HepG2 (cell line): ENCODE results near the gene HECTD1. TPM values are rescaled to one million over a fixed set of nuclear protein-coding genes. Genes with fewer than 3 reads are reported as not detected.

Source experiments
- CHD2 ChIP-seq: IDR thresholded peaks from 2 replicates; pipeline ENCODE4 v1.6.1; 2011; ENCODE audit warnings: low read depth, low read length, improper control_type of control experiment
- GATAD1 ChIP-seq: IDR thresholded peaks from 2 replicates; pipeline ENCODE4 v1.6.1; 2016; ENCODE audit warnings: missing genetic modification reagents, missing compliant biosample characterization
- GLI4 ChIP-seq: sonication (generic); formaldehyde crosslinking; IDR thresholded peaks from 2 replicates; pipeline ENCODE4 v1.5.1; 2020; ENCODE audit warnings: missing genetic modification reagents, mild to moderate bottlenecking, moderate library complexity, borderline replicate concordance
- HMGXB3 ChIP-seq: sonication (generic); formaldehyde crosslinking; IDR thresholded peaks from 2 replicates; pipeline ENCODE4 v1.4.0; 2020; ENCODE audit warnings: missing genetic modification reagents, borderline replicate concordance
- HNF4A ChIP-seq: sonication (generic); formaldehyde crosslinking; IDR thresholded peaks from 2 replicates; pipeline ENCODE4 v1.4.0; 2020; ENCODE audit warnings: missing genetic modification reagents
- ISL2 ChIP-seq: sonication (generic); formaldehyde crosslinking; IDR thresholded peaks from 2 replicates; pipeline ENCODE4 v1.5.0; 2020; ENCODE audit warnings: missing genetic modification reagents
- KDM3A ChIP-seq: IDR thresholded peaks from 2 replicates; pipeline ENCODE4 v1.6.1; 2018; ENCODE audit warnings: low read depth, missing compliant biosample characterization
- MLX ChIP-seq: IDR thresholded peaks from 2 replicates; pipeline ENCODE4 v1.6.1; 2016
- RELA ChIP-seq: sonication (generic); formaldehyde crosslinking; IDR thresholded peaks from 2 replicates; pipeline ENCODE4 v1.4.0; 2020; ENCODE audit warnings: missing genetic modification reagents
- RXRB ChIP-seq: IDR thresholded peaks from 2 replicates; pipeline ENCODE4 v1.6.1; 2016; ENCODE audit warnings: borderline replicate concordance, missing genetic modification reagents, missing compliant biosample characterization
- TOPORS ChIP-seq: sonication (generic); formaldehyde crosslinking; IDR thresholded peaks from 2 replicates; pipeline ENCODE4 v1.8.0; 2023; ENCODE audit warnings: mild to moderate bottlenecking, missing genetic modification reagents
- ZBTB42 ChIP-seq: sonication (generic); formaldehyde crosslinking; IDR thresholded peaks from 2 replicates; pipeline ENCODE4 v1.5.0; 2020; ENCODE audit warnings: mild to moderate bottlenecking, missing genetic modification reagents
- ZNF224 ChIP-seq: sonication (generic); formaldehyde crosslinking; IDR thresholded peaks from 2 replicates; pipeline ENCODE4 v1.5.0; 2020; ENCODE audit warnings: mild to moderate bottlenecking, missing genetic modification reagents
- ZNF253 ChIP-seq: sonication (generic); formaldehyde crosslinking; IDR thresholded peaks from 2 replicates; pipeline ENCODE4 v1.8.0; 2022; ENCODE audit warnings: mild to moderate bottlenecking, missing genetic modification reagents, borderline replicate concordance
- ZNF580 ChIP-seq: IDR thresholded peaks from 2 replicates; pipeline ENCODE4 v1.6.1; 2016; ENCODE audit warnings: low read depth, borderline replicate concordance
- ZNF609 ChIP-seq: sonication (generic); formaldehyde crosslinking; IDR thresholded peaks from 2 replicates; pipeline ENCODE4 v1.4.0; 2020; ENCODE audit warnings: mild to moderate bottlenecking, missing genetic modification reagents, borderline replicate concordance
- ZSCAN25 ChIP-seq: sonication (generic); formaldehyde crosslinking; IDR thresholded peaks from 2 replicates; pipeline ENCODE4 v1.8.0; 2022; ENCODE audit warnings: mild to moderate bottlenecking, missing genetic modification reagents
- polyA plus RNA-seq, 8 experiments: library from polyadenylated mRNA; depleted of rRNA in 3 of 8; stranded (reverse) in 7 of 8; unstranded in 1 of 8; fragments of >200 nt; fragmentation: Illumina TruSeq in 4 of 8; extraction: Trizol in 4 of 8; gene quantifications; 2 replicates each; pipeline versions ENCODE4 v1.2.1 to v1.2.3, GENCODE V29; 2011 to 2016; ENCODE audit warnings: low read depth in 4 of 8, missing spikeins in 1 of 8, mixed read lengths in 1 of 8; ENCODE audit not compliant: insufficient read depth in 1 of 8
- total RNA-seq, 5 experiments: library from RNA; depleted of rRNA; stranded (reverse); fragments of >200 nt; fragmentation: Illumina TruSeq; extraction: Trizol; gene quantifications; 2 replicates each; pipeline ENCODE4 v1.2.3, GENCODE V29; 2016; ENCODE audit warnings: low read depth in 1 of 5

HECTD1 gene
- total and polyA plus RNA-seq, 2 of the 13 experiments (the other 11 are each of a cell fraction or from before 2014, with no cell fraction given), result 312 to 560 TPM

GRCh38 chr14:31205681-31206535, 1.7 kb downstream of the HECTD1 start (continued):
- TF ChIP-seq GLI4, result 0 out of 2 replicates have a peak, but pooled peaks have one; percentile 84
- peak; percentile 52; the same call in 1 of the 2 replicates for TF ChIP-seq ZSCAN25 (CRISPR knock-in tag)
- TF ChIP-seq TOPORS (CRISPR knock-in tag), result no peak
- TF ChIP-seq ZNF580 (CRISPR knock-in tag), result peak; percentile 86; the same call in 1 of the 2 replicates
- TF ChIP-seq ZBTB42, result no peak
- peak; percentile 72 for TF ChIP-seq HNF4A (CRISPR knock-in tag)
- TF ChIP-seq KDM3A (CRISPR knock-in tag), result peak; percentile 81; the same call in 1 of the 2 replicates
- TF ChIP-seq ZNF253 (CRISPR knock-in tag), result no peak
- peak; percentile 83; the same call in 1 of the 2 replicates for TF ChIP-seq ISL2 (CRISPR knock-in tag)
- TF ChIP-seq RXRB, result peak; percentile 86
- no peak for TF ChIP-seq CHD2
- TF ChIP-seq HMGXB3 (CRISPR knock-in tag), result 0 out of 2 replicates have a peak, but pooled peaks have one; percentile 65
- TF ChIP-seq GATAD1 (CRISPR knock-in tag), result peak; percentile 82
- TF ChIP-seq RELA (CRISPR knock-in tag), result no peak
- TF ChIP-seq MLX (CRISPR knock-in tag), result peak; percentile 89
- peak; percentile 76; the same call in 1 of the 2 replicates for TF ChIP-seq ZNF609 (CRISPR knock-in tag)
- TF ChIP-seq ZNF224 (CRISPR knock-in tag), result no peak
